ENCODE results near the gene BLOC1S4.

DNA sequence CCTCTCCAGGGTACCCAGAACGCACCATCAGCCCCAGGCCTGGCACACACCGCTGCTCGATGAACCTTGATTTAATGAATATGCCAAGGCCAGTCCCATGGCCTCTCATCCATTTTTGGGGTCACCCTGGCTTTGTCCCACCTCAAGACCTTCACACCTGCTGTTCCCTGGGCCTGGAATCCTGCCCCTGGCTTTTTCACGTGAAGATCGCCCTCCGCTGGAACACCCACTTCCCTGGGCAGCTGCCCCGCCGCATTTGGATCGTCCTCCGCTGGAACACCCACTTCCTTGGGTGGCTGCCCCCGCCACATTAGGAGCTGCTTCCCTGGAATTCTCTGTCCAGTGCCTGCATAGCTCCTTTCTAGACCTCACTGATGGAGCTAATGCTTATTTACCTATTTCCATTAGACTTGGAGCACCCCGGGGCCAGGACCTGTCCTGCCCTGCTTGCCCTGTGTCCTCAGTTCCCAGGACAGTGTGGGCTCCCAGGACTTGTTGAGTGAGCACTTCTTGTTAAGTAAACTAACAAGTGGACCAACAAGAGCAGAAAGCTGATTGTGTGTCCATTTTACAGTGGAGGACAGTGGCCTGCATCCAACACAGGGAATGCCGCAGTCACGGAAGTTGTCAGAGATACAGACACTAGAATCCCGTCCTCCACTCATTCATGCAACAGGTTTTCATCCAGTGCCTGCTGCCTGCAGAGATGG lies 12.5 kb downstream of the BLOC1S4 start:
- TF ChIP-seq, protein P1, sequence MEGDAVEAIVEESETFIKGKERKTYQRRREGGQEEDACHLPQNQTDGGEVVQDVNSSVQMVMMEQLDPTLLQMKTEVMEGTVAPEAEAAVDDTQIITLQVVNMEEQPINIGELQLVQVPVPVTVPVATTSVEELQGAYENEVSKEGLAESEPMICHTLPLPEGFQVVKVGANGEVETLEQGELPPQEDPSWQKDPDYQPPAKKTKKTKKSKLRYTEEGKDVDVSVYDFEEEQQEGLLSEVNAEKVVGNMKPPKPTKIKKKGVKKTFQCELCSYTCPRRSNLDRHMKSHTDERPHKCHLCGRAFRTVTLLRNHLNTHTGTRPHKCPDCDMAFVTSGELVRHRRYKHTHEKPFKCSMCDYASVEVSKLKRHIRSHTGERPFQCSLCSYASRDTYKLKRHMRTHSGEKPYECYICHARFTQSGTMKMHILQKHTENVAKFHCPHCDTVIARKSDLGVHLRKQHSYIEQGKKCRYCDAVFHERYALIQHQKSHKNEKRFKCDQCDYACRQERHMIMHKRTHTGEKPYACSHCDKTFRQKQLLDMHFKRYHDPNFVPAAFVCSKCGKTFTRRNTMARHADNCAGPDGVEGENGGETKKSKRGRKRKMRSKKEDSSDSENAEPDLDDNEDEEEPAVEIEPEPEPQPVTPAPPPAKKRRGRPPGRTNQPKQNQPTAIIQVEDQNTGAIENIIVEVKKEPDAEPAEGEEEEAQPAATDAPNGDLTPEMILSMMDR (IDR thresholded peaks at IDR 0.05) = no peak
- TF ChIP-seq POLR2A (IDR thresholded peaks at IDR 0.05) = no peak

All from body of pancreas (tissue), 4 donors.